Smooth muscle cell (in vitro differentiated cells): ENCODE measurements around the gene TUSC2. TPM values are rescaled to one million over a fixed set of nuclear protein-coding genes. Genes with fewer than 3 reads are reported as not detected.

Experiments used
- DNase-seq: peaks from one replicate; lab custom pipeline; 2025; ENCODE audit not compliant: unreplicated experiment; lab: John Stamatoyannopoulos, UW
- H2AFZ ChIP-seq: fragments of 200-600 bp; sonication (generic); 2 replicates; pipeline ENCODE4 v1.6.0; 2016; ENCODE audit warnings: antibody characterized with exemption, low read depth, mild to moderate bottlenecking
- H3F3A ChIP-seq: fragments of 200-600 bp; sonication (generic); 2 replicates; pipeline ENCODE4 v1.6.0; 2017; ENCODE audit warnings: antibody characterized with exemption, low read depth
- H3K27ac ChIP-seq: fragments of 200-600 bp; sonication (generic); 2 replicates; pipeline ENCODE4 v1.5.1; 2016; ENCODE audit warnings: low read depth, mild to moderate bottlenecking
- H3K27me3 ChIP-seq: fragments of 200-600 bp; sonication (generic); 2 replicates; pipeline ENCODE4 v1.6.1; 2016; ENCODE audit warnings: low read depth, mild to moderate bottlenecking
- H3K36me3 ChIP-seq: fragments of 200-600 bp; sonication (generic); 2 replicates; pipeline ENCODE4 v1.5.1; 2016; ENCODE audit warnings: low read depth
- H3K4me1 ChIP-seq: fragments of 200-600 bp; sonication (generic); 2 replicates; pipeline ENCODE4 v1.5.1; 2016; ENCODE audit warnings: low read depth
- H3K4me2 ChIP-seq: fragments of 200-600 bp; sonication (generic); 2 replicates; pipeline ENCODE4 v1.6.0; 2016; ENCODE audit warnings: mild to moderate bottlenecking
- H3K4me3 ChIP-seq: fragments of 200-600 bp; sonication (generic); 2 replicates; pipeline ENCODE4 v1.5.1; 2016; ENCODE audit warnings: mild to moderate bottlenecking
- H3K79me2 ChIP-seq: fragments of 200-600 bp; sonication (generic); 2 replicates; pipeline ENCODE4 v1.6.0; 2016; ENCODE audit warnings: low read depth, mild to moderate bottlenecking
- H3K9ac ChIP-seq: fragments of 200-600 bp; sonication (generic); 2 replicates; pipeline ENCODE4 v1.6.0; 2016; ENCODE audit warnings: low read depth
- H3K9me3 ChIP-seq: fragments of 200-600 bp; sonication (generic); replicated peaks from 2 replicates; pipeline ENCODE4 v1.5.1; 2016; ENCODE audit warnings: low read depth
- H4K20me1 ChIP-seq: fragments of 200-600 bp; sonication (generic); 2 replicates; pipeline ENCODE4 v1.6.0; 2016; ENCODE audit warnings: low read depth
- CTCF ChIP-seq: fragments of 200-600 bp; sonication (generic); IDR thresholded peaks from 2 replicates; pipeline ENCODE4 v1.5.1; 2017; ENCODE audit warnings: borderline replicate concordance, mild to moderate bottlenecking, antibody characterized with exemption; ENCODE audit not compliant: insufficient read depth, poor library complexity, severe bottlenecking
- WGBS: methylation state at CpG from one replicate; pipeline ENCODE4 v1.1.7; 2016; ENCODE audit warnings: low lambda C conversion rate; 5-methylcytosine and 5-hydroxymethylcytosine counted together
- polyA plus RNA-seq: library from polyadenylated mRNA; unstranded; fragments of >200 nt; fragmentation: Nextera tagmentation; extraction: Ambion mirVana; gene quantifications from 2 replicates; pipeline ENCODE4 v1.2.1, GENCODE V29; 2016
- total RNA-seq: library from RNA; depleted of rRNA; stranded (reverse); fragments of >200 nt; gene quantifications from 2 replicates; pipeline ENCODE4 v1.2.3, GENCODE V29; 2014

Gene TUSC2
- total and polyA plus RNA-seq, 2 experiments from 2014 or later: 25.1 to 53.4 TPM

GRCh38 chr3:50373146-50374051 lies 45.4 kb upstream of the TUSC2 start:
- H3K79me2 ChIP-seq: no peaks in the 10 kb centered on the region
- WGBS: 64% methylated on average over 9 of the region's 12 CpGs
- DNase-seq: no peak
- H4K20me1 ChIP-seq: no peaks in the 10 kb centered on the region
- H3K4me1 ChIP-seq: peaks cover 6% of the 10 kb centered on the region
- H3K4me3 ChIP-seq: no peak overlapping the region
- no peaks in the 10 kb centered on the region for H3F3A ChIP-seq
- no peak overlapping the region for H2AFZ ChIP-seq
- H3K4me2 ChIP-seq: no peak overlapping the region
- TF ChIP-seq CTCF: no peak
- H3K36me3 ChIP-seq: no peaks in the 10 kb centered on the region
- H3K9me3 ChIP-seq: no peaks in the 10 kb centered on the region
- H3K27ac ChIP-seq: no peak overlapping the region
- H3K9ac ChIP-seq: no peak overlapping the region
- no peaks in the 10 kb centered on the region for H3K27me3 ChIP-seq

- Histone ChIP-seq H3K9ac (no peak overlapping the region), H3K79me2 (no peaks in the 10 kb centered on the region), H3K36me3 (no peaks in the 10 kb centered on the region), H3K27me3 (no peaks in the 10 kb centered on the region), H2AFZ (no peak overlapping the region), H3F3A (no peaks in the 10 kb centered on the region), H3K4me3 (no peak overlapping the region), H3K27ac (no peak overlapping the region), H4K20me1 (no peaks in the 10 kb centered on the region), H3K9me3 (no peaks in the 10 kb centered on the region), H3K4me2 (no peak overlapping the region), H3K4me1 (peaks cover 6% of the 10 kb centered on the region)
- WGBS: 70% methylated on average over 8 of the region's 8 CpGs
- DNase-seq: no peak
- TF ChIP-seq CTCF: no peak
These were observed 44.3 kb upstream of the TUSC2 start for GRCh38 chr3:50372349-50372748.

DNA sequence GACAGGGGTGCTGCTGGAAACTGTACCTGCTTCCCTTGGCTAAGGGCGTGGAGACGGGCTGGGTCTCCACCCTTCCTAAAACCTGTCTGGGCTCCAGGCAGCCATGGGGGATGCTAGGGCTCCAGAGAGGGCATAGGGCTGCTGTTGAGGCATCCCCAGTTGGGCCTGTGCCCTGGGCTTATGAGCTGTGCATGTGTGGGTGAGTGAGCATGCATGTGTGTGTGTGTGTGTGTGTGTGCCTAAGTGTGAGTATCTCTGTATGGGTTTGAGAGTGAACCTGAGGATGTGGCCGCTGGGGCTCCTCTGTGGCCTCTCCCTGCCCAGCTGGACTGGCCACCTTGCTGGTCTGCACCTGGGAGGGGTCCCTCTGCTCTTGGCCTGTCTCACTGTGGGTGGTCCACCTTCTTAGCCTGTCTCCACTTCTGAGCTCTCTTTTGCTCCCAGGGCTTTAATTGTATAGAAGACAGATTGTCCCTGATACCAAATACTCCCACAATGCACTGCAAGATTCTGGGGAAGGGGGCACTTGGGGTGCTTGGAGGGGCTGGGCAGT lies 43.2 kb upstream of the TUSC2 start:
- H3K4me3 ChIP-seq: no peak overlapping the region
- DNase-seq: no peak
- H3F3A ChIP-seq: no peaks in the 10 kb centered on the region
- H2AFZ ChIP-seq: no peak overlapping the region
- 100% methylated on average over 3 of the region's 3 CpGs for WGBS
- H3K9me3 ChIP-seq: no peaks in the 10 kb centered on the region
- H3K4me1 ChIP-seq: peaks cover 6% of the 10 kb centered on the region
- H3K79me2 ChIP-seq: no peaks in the 10 kb centered on the region
- H3K4me2 ChIP-seq: no peak overlapping the region
- no peaks in the 10 kb centered on the region for H3K36me3 ChIP-seq
- no peak overlapping the region for H3K9ac ChIP-seq
- no peak for TF ChIP-seq CTCF
- no peaks in the 10 kb centered on the region for H3K27me3 ChIP-seq
- H3K27ac ChIP-seq: no peak overlapping the region
- no peaks in the 10 kb centered on the region for H4K20me1 ChIP-seq
